Subcutaneous abdominal adipose tissue (tissue), 5 donors: ENCODE measurements around the gene GLI3.

Experiments
- H3K27ac ChIP-seq: one replicate; pipeline ENCODE4 v1.7.0; 2013; ENCODE audit warnings: low read depth, mild to moderate bottlenecking, inconsistent platforms, low read length, moderate library complexity
- H3K27me3 ChIP-seq, 5 donors: one replicate each; pipeline ENCODE4 v1.7.0; 2013; ENCODE audit warnings: low read length in 5 of 5, inconsistent platforms in 1 of 5; ENCODE audit not compliant: control insufficient read depth in 5 of 5, insufficient read depth in 4 of 5
- H3K36me3 ChIP-seq, 5 donors: one replicate each; pipeline ENCODE4 v1.7.0; 2013; ENCODE audit warnings: low read length in 5 of 5; ENCODE audit not compliant: control insufficient read depth in 5 of 5, insufficient read depth in 5 of 5
- H3K4me1 ChIP-seq, 5 donors: one replicate each; pipeline ENCODE4 v1.7.0; 2013; ENCODE audit warnings: low read length in 5 of 5, mild to moderate bottlenecking in 3 of 5, moderate library complexity in 1 of 5; ENCODE audit not compliant: control insufficient read depth in 5 of 5, insufficient read depth in 5 of 5
- H3K4me3 ChIP-seq, 5 donors: one replicate each; pipeline ENCODE4 v1.7.0; 2013; ENCODE audit warnings: low read length in 5 of 5, low read depth in 1 of 5
- H3K9ac ChIP-seq, 5 donors: one replicate each; pipeline ENCODE4 v1.7.0; 2013; ENCODE audit warnings: low read length in 5 of 5, mild to moderate bottlenecking in 4 of 5, moderate library complexity in 3 of 5
- H3K9me3 ChIP-seq, 5 donors: one replicate each; pipeline ENCODE4 v1.7.0; 2013; ENCODE audit warnings: low read length in 5 of 5; ENCODE audit not compliant: control insufficient read depth in 5 of 5
- donor health status: healthy.
- donor health status: healthy.
- donor health status: healthy.
- donor health status: healthy.
- donor health status: healthy.

GLI3 gene

GRCh38 chr7:42082144-42082543 lies 154.9 kb downstream of the GLI3 start:
- Histone ChIP-seq H3K36me3 (no peaks in the 10 kb centered on the region), H3K4me3 (no peak overlapping the region), H3K9me3 (no peaks in the 10 kb centered on the region), H3K27ac (no peak overlapping the region), H3K9ac (no peak overlapping the region), H3K27me3 (no peaks in the 10 kb centered on the region), H3K4me1 (peaks cover 0 to 12% (median 4%) of the 10 kb centered on the region in 5 donors)

GRCh38 chr7:42081671-42082070 lies 155.3 kb downstream of the GLI3 start:
- H3K4me1 ChIP-seq: peaks cover 0 to 12% (median 4%) of the 10 kb centered on the region in 5 donors
- H3K27ac ChIP-seq: no peak overlapping the region
- H3K9ac ChIP-seq: no peak overlapping the region
- no peak overlapping the region for H3K4me3 ChIP-seq
- H3K9me3 ChIP-seq: no peaks in the 10 kb centered on the region
- H3K27me3 ChIP-seq: no peaks in the 10 kb centered on the region
- no peaks in the 10 kb centered on the region for H3K36me3 ChIP-seq

GRCh38 chr7:42080841-42081586 lies 156.0 kb downstream of the GLI3 start:
- H3K4me1 ChIP-seq: peaks cover 0 to 10% (median 4%) of the 10 kb centered on the region in 5 donors
- H3K9me3 ChIP-seq: no peaks in the 10 kb centered on the region
- no peak overlapping the region for H3K4me3 ChIP-seq
- no peaks in the 10 kb centered on the region for H3K36me3 ChIP-seq
- no peaks in the 10 kb centered on the region for H3K27me3 ChIP-seq
- H3K9ac ChIP-seq: no peak overlapping the region
- H3K27ac ChIP-seq: no peak overlapping the region

GRCh38 chr7:42077271-42078135 lies 159.5 kb downstream of the GLI3 start:
- no peaks in the 10 kb centered on the region for H3K27me3 ChIP-seq
- H3K4me1 ChIP-seq: no peaks in the 10 kb centered on the region
- H3K27ac ChIP-seq: no peak overlapping the region
- peaks cover 0 to 4% (median 0%) of the 10 kb centered on the region in 5 donors for H3K36me3 ChIP-seq
- no peak overlapping the region for H3K9ac ChIP-seq
- H3K9me3 ChIP-seq: no peaks in the 10 kb centered on the region
- H3K4me3 ChIP-seq: no peak overlapping the region

GRCh38 chr7:42076870-42077269 lies 160.1 kb downstream of the GLI3 start:
- no peak overlapping the region for H3K4me3 ChIP-seq
- H3K9ac ChIP-seq: no peak overlapping the region
- H3K9me3 ChIP-seq: no peaks in the 10 kb centered on the region
- no peak overlapping the region for H3K27ac ChIP-seq
- H3K4me1 ChIP-seq: no peaks in the 10 kb centered on the region
- H3K27me3 ChIP-seq: no peaks in the 10 kb centered on the region
- peaks cover 0 to 4% (median 0%) of the 10 kb centered on the region in 5 donors for H3K36me3 ChIP-seq

- Histone ChIP-seq H3K27me3 (no peaks in the 10 kb centered on the region), H3K36me3 (peaks cover 0 to 4% (median 0%) of the 10 kb centered on the region in 5 donors), H3K4me1 (no peaks in the 10 kb centered on the region), H3K9me3 (no peaks in the 10 kb centered on the region), H3K4me3 (no peak overlapping the region), H3K27ac (no peak overlapping the region), H3K9ac (no peak overlapping the region)
Measured at GRCh38 chr7:42075418-42075817, 161.6 kb downstream of the GLI3 start.

- Histone ChIP-seq H3K4me1 (no peaks in the 10 kb centered on the region), H3K27ac (no peak overlapping the region), H3K9ac (no peak overlapping the region), H3K9me3 (no peaks in the 10 kb centered on the region), H3K4me3 (no peak overlapping the region), H3K27me3 (no peaks in the 10 kb centered on the region), H3K36me3 (peaks cover 0 to 4% (median 0%) of the 10 kb centered on the region in 5 donors)
Measured at GRCh38 chr7:42074076-42074475, 162.9 kb downstream of the GLI3 start.

GRCh38 chr7:42071372-42072261 lies 165.4 kb downstream of the GLI3 start:
- Histone ChIP-seq H3K4me3 (no peak overlapping the region), H3K36me3 (peaks cover 0 to 4% (median 0%) of the 10 kb centered on the region in 5 donors), H3K4me1 (no peaks in the 10 kb centered on the region), H3K9ac (no peak overlapping the region), H3K27me3 (no peaks in the 10 kb centered on the region), H3K27ac (no peak overlapping the region), H3K9me3 (no peaks in the 10 kb centered on the region)

GRCh38 chr7:42070068-42070467 lies 166.9 kb downstream of the GLI3 start:
- H3K9me3 ChIP-seq: no peaks in the 10 kb centered on the region
- no peak overlapping the region for H3K9ac ChIP-seq
- H3K36me3 ChIP-seq: peaks cover 0 to 4% (median 0%) of the 10 kb centered on the region in 5 donors
- H3K4me1 ChIP-seq: no peaks in the 10 kb centered on the region
- no peak overlapping the region for H3K4me3 ChIP-seq
- no peak overlapping the region for H3K27ac ChIP-seq
- H3K27me3 ChIP-seq: no peaks in the 10 kb centered on the region
